IMR-90 (cell line): Measurements from ENCODE around the gene CRACDL. TPM values are rescaled to one million over a fixed set of nuclear protein-coding genes. Genes with fewer than 3 reads are reported as not detected.

Source experiments
- ATAC-seq: fragments of 200-7000 bp; cut with Tn5 transposase; 2 replicates; pipeline ENCODE4 v1.9.1; 2020; ENCODE audit warnings: low read depth, mild to moderate bottlenecking, moderate library complexity
- BruUV-seq: library from RNA; stranded (reverse); fragments of 400-500 nt; replicated peaks from 2 replicates; lab custom pipeline; 2021; lab: Mats Ljungman, UMichigan
- CTCF ChIA-PET: fragments of 300-600 bp; formaldehyde crosslinking; extraction: SDS; loops from one replicate; lab custom pipeline; 2021; ENCODE audit warnings: antibody characterized with exemption; lab: Yijun Ruan, JAX
- POLR2A ChIA-PET: fragments of 300-600 bp; sonication (Branson Sonifier 250); formaldehyde crosslinking; loops from one replicate; lab custom pipeline; 2022; ENCODE audit warnings: antibody characterized with exemption; ENCODE audit not compliant: unreplicated experiment; lab: Charles Lee
- DNase-seq: peaks from one replicate; pipeline ENCODE4 v3.0.0; 2013
- H2AFZ ChIP-seq: replicated peaks from 2 replicates; pipeline ENCODE3; 2013; ENCODE audit warnings: low read length, mild to moderate bottlenecking; ENCODE audit not compliant: poor library complexity
- H2AK5ac ChIP-seq: 2 replicates; pipeline ENCODE4 v1.6.1; 2013; ENCODE audit warnings: low read depth, low read length, inconsistent platforms
- H2AK9ac ChIP-seq: replicated peaks from 2 replicates; pipeline ENCODE3; 2013; ENCODE audit warnings: mild to moderate bottlenecking, low read depth, low read length, moderate library complexity; ENCODE audit not compliant: poor library complexity
- H2BK120ac ChIP-seq: 2 replicates; pipeline ENCODE4 v1.6.1; 2013; ENCODE audit warnings: low read depth, low read length, inconsistent platforms
- H2BK15ac ChIP-seq: 3 replicates; pipeline ENCODE4 v1.6.1; 2013; ENCODE audit warnings: low read depth, low read length, inconsistent platforms
- H2BK20ac ChIP-seq: 2 replicates; pipeline ENCODE4 v1.6.1; 2013; ENCODE audit warnings: low read depth, mild to moderate bottlenecking, inconsistent platforms, low read length, moderate library complexity
- H2BK5ac ChIP-seq: 2 replicates; pipeline ENCODE4 v1.6.1; 2013; ENCODE audit warnings: mild to moderate bottlenecking, low read depth, low read length, inconsistent platforms; ENCODE audit not compliant: poor library complexity, severe bottlenecking
- H3K14ac ChIP-seq: replicated peaks from 2 replicates; pipeline ENCODE4 v1.6.1; 2013; ENCODE audit warnings: low read depth, low read length, inconsistent platforms
- H3K18ac ChIP-seq: 2 replicates; pipeline ENCODE4 v1.6.1; 2013; ENCODE audit warnings: low read depth, low read length, control low read depth
- H3K23ac ChIP-seq: 2 replicates; pipeline ENCODE4 v1.6.1; 2013; ENCODE audit warnings: low read depth, low read length, inconsistent platforms
- H3K27ac ChIP-seq: 2 replicates; pipeline ENCODE4 v1.5.1; 2013; ENCODE audit warnings: mild to moderate bottlenecking, control low read depth, low read length; ENCODE audit not compliant: insufficient read depth
- H3K27me3 ChIP-seq: 2 replicates; pipeline ENCODE4 v1.6.1; 2013; ENCODE audit warnings: low read length; ENCODE audit not compliant: control insufficient read depth, insufficient read depth
- H3K36me3 ChIP-seq: 2 replicates; pipeline ENCODE4 v1.6.1; 2013; ENCODE audit warnings: low read length, mixed read lengths; ENCODE audit not compliant: control insufficient read depth, insufficient read depth
- H3K4ac ChIP-seq: 2 replicates; pipeline ENCODE4 v1.6.1; 2013; ENCODE audit warnings: low read depth, low read length, inconsistent platforms
- H3K4me1 ChIP-seq: 2 replicates; pipeline ENCODE4 v1.6.1; 2013; ENCODE audit warnings: low read length, mixed read lengths; ENCODE audit not compliant: control insufficient read depth, insufficient read depth
- H3K4me2 ChIP-seq: 2 replicates; pipeline ENCODE4 v1.6.1; 2013; ENCODE audit warnings: low read depth, mild to moderate bottlenecking, control low read depth, low read length, moderate library complexity
- H3K4me3 ChIP-seq: 2 replicates; pipeline ENCODE4 v1.5.1; 2013; ENCODE audit warnings: low read depth, mild to moderate bottlenecking, control low read depth, low read length, moderate library complexity; ENCODE audit not compliant: insufficient read depth
- H3K56ac ChIP-seq: 2 replicates; pipeline ENCODE4 v1.6.1; 2013; ENCODE audit warnings: low read length, inconsistent platforms; ENCODE audit not compliant: insufficient read depth; ENCODE audit errors: extremely low read depth
- H3K79me1 ChIP-seq, 2 experiments: 2 replicates each; pipeline ENCODE4 v1.6.1; 2013; ENCODE audit warnings: low read length in 2 of 2, inconsistent platforms in 1 of 2, low read depth in 1 of 2
- H3K9ac ChIP-seq: 2 replicates; pipeline ENCODE4 v1.6.1; 2013; ENCODE audit warnings: low read depth, low read length, control low read depth
- H3K9me1 ChIP-seq: 2 replicates; pipeline ENCODE4 v1.6.1; 2013; ENCODE audit warnings: low read length, inconsistent platforms; ENCODE audit not compliant: insufficient read depth
- H3K9me3 ChIP-seq: 2 replicates; pipeline ENCODE4 v1.6.1; 2013; ENCODE audit warnings: low read length; ENCODE audit not compliant: control insufficient read depth, insufficient read depth
- H4K20me1 ChIP-seq: 2 replicates; pipeline ENCODE4 v1.6.1; 2013; ENCODE audit warnings: low read length, inconsistent platforms; ENCODE audit not compliant: insufficient read depth
- H4K5ac ChIP-seq: 2 replicates; pipeline ENCODE4 v1.6.1; 2013; ENCODE audit warnings: mild to moderate bottlenecking, low read depth, low read length, control low read depth
- H4K8ac ChIP-seq, 2 experiments: 2 replicates each; pipeline ENCODE4 v1.6.1; 2013; ENCODE audit warnings: low read depth in 2 of 2, low read length in 2 of 2, control low read depth in 1 of 2, inconsistent platforms in 1 of 2
- H4K91ac ChIP-seq: 2 replicates; pipeline ENCODE4 v1.6.1; 2013; ENCODE audit warnings: low read depth, low read length, inconsistent platforms; ENCODE audit not compliant: insufficient read depth
- CEBPB ChIP-seq: IDR thresholded peaks from 2 replicates; pipeline ENCODE4 v1.6.1; 2012; ENCODE audit warnings: low read depth, low read length, improper control_type of control experiment
- MAZ ChIP-seq: IDR thresholded peaks from 2 replicates; pipeline ENCODE4 v1.6.1; 2012; ENCODE audit warnings: low read depth, mild to moderate bottlenecking, low read length, improper control_type of control experiment, moderate library complexity, borderline replicate concordance
- NFE2L2 ChIP-seq: fragments of 150-350 bp; IDR thresholded peaks from 2 replicates; pipeline ENCODE4 v1.6.1; 2016; ENCODE audit warnings: low read depth, mild to moderate bottlenecking, low read length
- POLR2A ChIP-seq: IDR thresholded peaks from 2 replicates; pipeline ENCODE4 v1.6.1; 2012; ENCODE audit warnings: mild to moderate bottlenecking, low read depth, low read length
- RAD21 ChIP-seq: IDR thresholded peaks from 2 replicates; pipeline ENCODE4 v1.6.1; 2012; ENCODE audit warnings: low read length, improper control_type of control experiment
- WGBS, 2 experiments: methylation state at CpG; one replicate each; pipeline versions ENCODE4 v1.1.5 to v1.1.7; 2013; ENCODE audit warnings: missing lambda C conversion rate in 2 of 2; ENCODE audit not compliant: insufficient read length in 1 of 2; ENCODE audit errors: extremely low coverage in 2 of 2; 5-methylcytosine and 5-hydroxymethylcytosine counted together
- dilution Hi-C: fragments of 300-500 bp; cut with HindIII; formaldehyde crosslinking; loops from one replicate; pipeline ENCODE4 v1.14.3; 2018; ENCODE audit warnings: low sequenced_read_pairs; ENCODE audit not compliant: unreplicated experiment
- in situ Hi-C: fragments of 300-500 bp; cut with MboI; formaldehyde crosslinking; loops from 3 replicates; pipeline ENCODE4 v1.14.3; 2019; ENCODE audit warnings: low sequenced_read_pairs, inconsistent platforms, mixed read lengths
- intact Hi-C: fragments of 100-400 bp; cut with micrococcal nuclease; formaldehyde crosslinking; loops from 2 replicates; pipeline ENCODE4 v1.10.0; 2022
- polyA plus RNA-seq, 3 experiments: library from polyadenylated mRNA; depleted of rRNA; stranded (reverse); fragments of >200 nt; gene quantifications; 2 replicates each; pipeline ENCODE4 v1.2.3, GENCODE V29; 2012; ENCODE audit warnings: low replicate concordance in 1 of 3
- total RNA-seq: library from RNA; depleted of rRNA; stranded (reverse); fragments of >200 nt; gene quantifications from 2 replicates; pipeline ENCODE4 v1.2.3, GENCODE V29; 2012

CRACDL gene
- total and polyA plus RNA-seq, 2 of the 4 experiments (the other 2 are of a cell fraction): not detected

DNA sequence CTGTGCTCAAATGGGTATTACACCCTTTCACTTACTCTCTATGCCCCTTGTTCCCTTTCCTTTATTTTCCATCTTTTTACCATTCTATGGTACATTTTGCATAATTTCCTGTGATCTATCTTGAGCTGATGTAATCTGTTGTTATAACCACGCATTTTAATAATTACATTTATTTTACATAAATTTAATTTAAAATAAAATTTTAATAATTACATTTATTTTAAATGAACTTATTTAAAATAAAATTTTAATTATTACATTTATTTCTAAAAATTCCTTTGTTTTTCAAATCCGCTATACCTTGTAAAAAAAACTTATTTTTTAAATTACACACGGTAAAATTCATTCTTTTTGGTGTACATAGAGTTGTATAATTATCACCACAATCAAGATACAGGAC lies 93.9 kb downstream of the CRACDL start:
- Histone ChIP-seq H4K91ac (no peak overlapping the region), H2BK20ac (no peak overlapping the region), H4K5ac (no peak overlapping the region), H2AK9ac (no peak overlapping the region), H3K27ac (no peak overlapping the region), H3K9ac (no peak overlapping the region), H4K8ac (no peak overlapping the region), H2AK5ac (no peak overlapping the region), H2AFZ (no peak overlapping the region), H4K20me1 (no peaks in the 10 kb centered on the region), H2BK120ac (no peak overlapping the region), H2BK15ac (no peak overlapping the region), H3K56ac (no peak overlapping the region), H2BK5ac (no peak overlapping the region), H3K4me3 (no peak overlapping the region), H3K23ac (no peak overlapping the region), H3K27me3 (no peaks in the 10 kb centered on the region; the same call in 1 of the 2 replicates), H3K9me3 (no peaks in the 10 kb centered on the region), H3K9me1 (no peaks in the 10 kb centered on the region), H3K18ac (no peak overlapping the region), H3K4me2 (no peak overlapping the region), H3K4me1 (no peaks in the 10 kb centered on the region), H3K79me1 (no peaks in the 10 kb centered on the region), H3K14ac (no peak overlapping the region), H3K4ac (no peak overlapping the region), H3K36me3 (no peaks in the 10 kb centered on the region)
- WGBS, 2 experiments: 100% methylated on average over 1 of the region's 3 CpGs; no CpG with 5 or more reads in 1 of the 2 experiments
- DNase-seq (no peak), ATAC-seq (no peak)
- no peak for TF ChIP-seq NFE2L2
- no peak for TF ChIP-seq CEBPB
- TF ChIP-seq MAZ: no peak
- no peak for TF ChIP-seq POLR2A
- TF ChIP-seq RAD21: no peak
- dilution Hi-C loops (no loop called here), in situ Hi-C loops (loop anchor here (10.0 to 25.0 kb wide), 2 partner anchors 197 to 430 kb away; no protein-coding TSS in a partner anchor), intact Hi-C loops (no loop called here)
- ChIA-PET CTCF (no interaction called here), POLR2A (interaction anchor here (0.5 kb wide), 1 partner anchor 426 kb away, joined by 3 read pairs; no protein-coding TSS in a partner anchor)
- no TSS peak for BruUV-seq
